OCI-LY7 (cell line): ENCODE data around the gene MRGPRX2. TPM values are rescaled to one million over a fixed set of nuclear protein-coding genes. Genes with fewer than 3 reads are reported as not detected.

Source experiments
- BruUV-seq: library from RNA; stranded (reverse); fragments of 400-500 nt; replicated peaks from 2 replicates; lab custom pipeline; 2021; lab: Mats Ljungman, UMichigan
- CTCF ChIA-PET: fragments of 300-600 bp; sonication (Branson Sonifier 250); formaldehyde crosslinking; loops from one replicate; lab custom pipeline; 2022; ENCODE audit warnings: antibody characterized with exemption; ENCODE audit not compliant: unreplicated experiment; lab: Charles Lee
- POLR2A ChIA-PET: fragments of 300-600 bp; sonication (Branson Sonifier 250); formaldehyde crosslinking; loops from one replicate; lab custom pipeline; 2022; ENCODE audit warnings: antibody characterized with exemption; lab: Charles Lee
- DNase-seq: peaks from one replicate; pipeline ENCODE4 v3.0.0-alpha.2; 2015; ENCODE audit warnings: low spot score
- H2AFZ ChIP-seq: fragments of 200-600 bp; sonication (generic), shearing (Covaris generic); 2 replicates; pipeline ENCODE4 v1.6.1; 2014; ENCODE audit warnings: mild to moderate bottlenecking, antibody characterized with exemption, low read length, moderate library complexity
- H3K27ac ChIP-seq: fragments of 200-600 bp; sonication (generic); 2 replicates; pipeline ENCODE4 v1.5.1; 2014; ENCODE audit warnings: mixed run types, low read depth, mild to moderate bottlenecking, moderate library complexity, low read length, inconsistent platforms; ENCODE audit not compliant: poor library complexity, severe bottlenecking
- H3K36me3 ChIP-seq: fragments of 200-600 bp; sonication (generic); 2 replicates; pipeline ENCODE4 v1.6.1; 2014; ENCODE audit warnings: mild to moderate bottlenecking, antibody characterized with exemption, low read length, moderate library complexity, mixed read lengths; ENCODE audit not compliant: insufficient read depth
- H3K4me1 ChIP-seq: fragments of 200-600 bp; sonication (generic); 2 replicates; pipeline ENCODE4 v1.5.1; 2014; ENCODE audit warnings: mild to moderate bottlenecking, low read length; ENCODE audit not compliant: insufficient read depth, poor library complexity, severe bottlenecking
- H3K4me2 ChIP-seq: fragments of 200-600 bp; sonication (generic); 2 replicates; pipeline ENCODE4 v1.6.1; 2014; ENCODE audit warnings: mild to moderate bottlenecking, low read length
- H3K4me3 ChIP-seq: fragments of 200-600 bp; sonication (generic); 2 replicates; pipeline ENCODE4 v1.5.1; 2014; ENCODE audit warnings: mild to moderate bottlenecking, low read depth, low read length; ENCODE audit not compliant: poor library complexity, severe bottlenecking
- H3K79me2 ChIP-seq: fragments of 200-600 bp; sonication (generic); 2 replicates; pipeline ENCODE4 v1.6.1; 2016; ENCODE audit warnings: low read depth, mild to moderate bottlenecking, low read length, moderate library complexity, mixed read lengths; ENCODE audit not compliant: insufficient read depth
- H3K9me2 ChIP-seq: fragments of 200-600 bp; sonication (generic); 2 replicates; pipeline ENCODE4 v1.6.1; 2016; ENCODE audit warnings: mild to moderate bottlenecking, low read length, mixed read lengths; ENCODE audit not compliant: insufficient read depth
- H3K9me3 ChIP-seq: fragments of 200-600 bp; sonication (generic); 2 replicates; pipeline ENCODE4 v1.6.1; 2014; ENCODE audit warnings: mild to moderate bottlenecking, mixed run types, low read length, mixed read lengths
- H4K20me1 ChIP-seq: fragments of 200-600 bp; sonication (generic); 2 replicates; pipeline ENCODE4 v1.6.1; 2014; ENCODE audit warnings: mild to moderate bottlenecking, antibody characterized with exemption, low read length, moderate library complexity, mixed read lengths; ENCODE audit not compliant: insufficient read depth
- EZH2phosphoT487 ChIP-seq: fragments of 200-600 bp; sonication (generic); IDR thresholded peaks from 2 replicates; pipeline ENCODE4 v1.6.1; 2018; ENCODE audit warnings: low read depth, borderline replicate concordance, mild to moderate bottlenecking, mixed run types, antibody characterized with exemption, low read length, moderate library complexity, mixed read lengths
- intact Hi-C: fragments of 100-400 bp; cut with micrococcal nuclease; formaldehyde crosslinking; loops from one replicate; pipeline ENCODE4 v1.10.0; 2022; ENCODE audit not compliant: unreplicated experiment
- total RNA-seq, 2 experiments: library from RNA; depleted of rRNA in 1 of 2; stranded (reverse); fragments of >200 nt in 1 of 2; shearing (Covaris generic) in 1 of 2; gene quantifications; 2 replicates each; pipeline ENCODE4 v1.2.3, GENCODE V29; 2014 to 2022
- TF ChIP-seq, protein P1 (sequence below): fragments of 200-600 bp; sonication (generic); conservative IDR thresholded peaks from 2 replicates; pipeline ENCODE4 v1.5.1; 2014; ENCODE audit warnings: mild to moderate bottlenecking, antibody characterized with exemption, low read length, moderate library complexity, mixed read lengths

MRGPRX2 gene
- total RNA-seq, 2 experiments from 2014 or later = not detected

DNA sequence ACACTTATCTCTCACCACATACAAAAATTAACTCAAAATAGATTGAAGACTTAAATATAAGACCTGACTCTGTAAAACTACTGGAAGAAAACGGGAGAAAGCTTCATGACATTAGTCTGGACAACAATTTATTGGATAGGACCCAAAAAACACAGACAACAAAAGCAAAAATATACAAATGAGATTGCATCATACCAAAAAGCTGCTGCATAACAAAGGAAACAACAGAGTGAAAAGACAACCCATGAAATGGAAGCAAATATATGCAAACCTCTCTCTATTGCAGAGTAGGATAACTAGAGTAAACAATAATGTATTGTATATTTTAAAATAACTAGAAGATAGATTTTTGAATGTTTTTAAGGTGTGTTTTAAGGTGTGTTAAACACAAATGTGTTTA is 11.2 kb downstream of the MRGPRX2 start:
- Histone ChIP-seq H2AFZ (no peak overlapping the region), H3K36me3 (no peaks in the 10 kb centered on the region), H3K79me2 (no peaks in the 10 kb centered on the region), H3K4me3 (no peak overlapping the region), H3K27ac (no peak overlapping the region), H4K20me1 (no peaks in the 10 kb centered on the region), H3K9me2 (no peaks in the 10 kb centered on the region), H3K9me3 (no peaks in the 10 kb centered on the region), H3K4me1 (no peaks in the 10 kb centered on the region), H3K4me2 (no peak overlapping the region)
- POLR2A ChIA-PET = no interaction called here
- no peak for DNase-seq
- BruUV-seq = no TSS peak
- TF ChIP-seq EZH2phosphoT487 = no peak
- TF ChIP-seq, protein P1, sequence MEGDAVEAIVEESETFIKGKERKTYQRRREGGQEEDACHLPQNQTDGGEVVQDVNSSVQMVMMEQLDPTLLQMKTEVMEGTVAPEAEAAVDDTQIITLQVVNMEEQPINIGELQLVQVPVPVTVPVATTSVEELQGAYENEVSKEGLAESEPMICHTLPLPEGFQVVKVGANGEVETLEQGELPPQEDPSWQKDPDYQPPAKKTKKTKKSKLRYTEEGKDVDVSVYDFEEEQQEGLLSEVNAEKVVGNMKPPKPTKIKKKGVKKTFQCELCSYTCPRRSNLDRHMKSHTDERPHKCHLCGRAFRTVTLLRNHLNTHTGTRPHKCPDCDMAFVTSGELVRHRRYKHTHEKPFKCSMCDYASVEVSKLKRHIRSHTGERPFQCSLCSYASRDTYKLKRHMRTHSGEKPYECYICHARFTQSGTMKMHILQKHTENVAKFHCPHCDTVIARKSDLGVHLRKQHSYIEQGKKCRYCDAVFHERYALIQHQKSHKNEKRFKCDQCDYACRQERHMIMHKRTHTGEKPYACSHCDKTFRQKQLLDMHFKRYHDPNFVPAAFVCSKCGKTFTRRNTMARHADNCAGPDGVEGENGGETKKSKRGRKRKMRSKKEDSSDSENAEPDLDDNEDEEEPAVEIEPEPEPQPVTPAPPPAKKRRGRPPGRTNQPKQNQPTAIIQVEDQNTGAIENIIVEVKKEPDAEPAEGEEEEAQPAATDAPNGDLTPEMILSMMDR = no peak
- CTCF ChIA-PET = no interaction called here
- intact Hi-C loops = no loop called here

GRCh38 chr11:19040051-19040450 is 20.5 kb downstream of the MRGPRX2 start:
- no peaks in the 10 kb centered on the region for H3K36me3 ChIP-seq
- H4K20me1 ChIP-seq = no peaks in the 10 kb centered on the region
- intact Hi-C loops = no loop called here
- ChIA-PET CTCF (no interaction called here), POLR2A (no interaction called here)
- no peak for TF ChIP-seq EZH2phosphoT487
- TF ChIP-seq, protein P1 = no peak
- H3K9me3 ChIP-seq = no peaks in the 10 kb centered on the region
- H3K4me2 ChIP-seq = no peak overlapping the region
- no peak overlapping the region for H3K4me3 ChIP-seq
- no peaks in the 10 kb centered on the region for H3K9me2 ChIP-seq
- no peak overlapping the region for H3K27ac ChIP-seq
- BruUV-seq = no TSS peak
- H2AFZ ChIP-seq = no peak overlapping the region
- no peak for DNase-seq
- H3K79me2 ChIP-seq = no peaks in the 10 kb centered on the region
- no peaks in the 10 kb centered on the region for H3K4me1 ChIP-seq

DNA sequence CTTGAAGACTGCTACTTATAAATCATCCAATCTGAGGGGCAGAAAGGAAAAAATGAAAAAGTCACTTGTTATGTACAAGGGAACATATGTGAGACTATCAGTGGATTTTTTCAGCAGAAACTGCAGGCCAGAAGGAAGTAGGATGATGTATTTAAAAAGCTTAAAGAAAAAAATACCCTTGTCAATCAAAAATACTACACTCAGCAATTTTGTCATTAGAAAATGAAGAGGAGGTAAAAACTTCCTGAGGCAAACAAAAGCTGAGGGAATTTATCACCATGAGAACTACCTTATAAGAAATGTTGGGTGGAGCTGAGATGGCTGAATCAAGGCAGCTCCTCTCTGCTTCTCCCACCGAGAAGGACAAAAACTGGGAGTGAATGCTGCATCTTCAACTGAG is 21.1 kb downstream of the MRGPRX2 start:
- BruUV-seq = no TSS peak
- no peaks in the 10 kb centered on the region for H3K36me3 ChIP-seq
- POLR2A ChIA-PET = interaction anchor here (0.7 kb wide), 1 partner anchor 53 kb away, joined by 3 read pairs; no protein-coding TSS in a partner anchor

More for the DNA sequence above, 21.1 kb downstream of the MRGPRX2 start:
- no peak overlapping the region for H3K4me3 ChIP-seq
- H3K27ac ChIP-seq = no peak overlapping the region
- H3K4me2 ChIP-seq = no peak overlapping the region
- intact Hi-C loops = no loop called here
- no peak overlapping the region for H2AFZ ChIP-seq
- TF ChIP-seq, protein P1 = no peak
- no peak for TF ChIP-seq EZH2phosphoT487
- H4K20me1 ChIP-seq = no peaks in the 10 kb centered on the region
- H3K9me2 ChIP-seq = no peaks in the 10 kb centered on the region
- H3K79me2 ChIP-seq = no peaks in the 10 kb centered on the region
- no peaks in the 10 kb centered on the region for H3K9me3 ChIP-seq
- no peaks in the 10 kb centered on the region for H3K4me1 ChIP-seq
- CTCF ChIA-PET = no interaction called here
- no peak for DNase-seq
